HEK293T (cell line): ENCODE results near the gene WDR45B.

ENCODE experiments used
- CTBP1 ChIP-seq: fragments of 450-650 bp; IDR thresholded peaks from 2 replicates; pipeline ENCODE4 v1.6.1; 2016; ENCODE audit warnings: borderline replicate concordance
- FOXK2 ChIP-seq: fragments of 450-650 bp; IDR thresholded peaks from 2 replicates; pipeline ENCODE4 v1.6.1; 2016; ENCODE audit warnings: mild to moderate bottlenecking
- FOXM1 ChIP-seq: fragments of 450-650 bp; IDR thresholded peaks from 2 replicates; pipeline ENCODE4 v1.6.1; 2017; ENCODE audit warnings: mild to moderate bottlenecking, borderline replicate concordance
- HDGF ChIP-seq: fragments of 450-650 bp; IDR thresholded peaks from 2 replicates; pipeline ENCODE4 v1.6.1; 2017; ENCODE audit warnings: antibody characterized with exemption, borderline replicate concordance
- LEF1 ChIP-seq: fragments of 450-650 bp; IDR thresholded peaks from 2 replicates; pipeline ENCODE4 v1.6.1; 2017; ENCODE audit warnings: mild to moderate bottlenecking, borderline replicate concordance
- SP1 ChIP-seq: fragments of 450-650 bp; IDR thresholded peaks from 2 replicates; pipeline ENCODE4 v1.6.1; 2017
- SUZ12 ChIP-seq: fragments of 450-650 bp; IDR thresholded peaks from 2 replicates; pipeline ENCODE4 v1.6.1; 2016; ENCODE audit warnings: mild to moderate bottlenecking

GRCh38 chr17:82590216-82590615, 58.0 kb downstream of the WDR45B start:
- no peak for TF ChIP-seq SP1
- no peak for TF ChIP-seq LEF1
- no peak for TF ChIP-seq FOXK2
- TF ChIP-seq SUZ12: no peak
- TF ChIP-seq FOXM1: no peak
- TF ChIP-seq CTBP1: no peak
- TF ChIP-seq HDGF: no peak
